Activated CD4-positive, alpha-beta T cell treated with anti-CD3 and anti-CD28 coated beads, Interleukin-10, Interleukin-2, amounts not matched to agents 100 ng/mL and 50 ng/mL, durations not matched to agents 16 hours and 8 hours (primary cell): ENCODE measurements around the gene AGBL4.

Source experiments
- DNase-seq: peaks from one replicate; pipeline ENCODE4 v3.0.0-alpha.2; 2020

Gene AGBL4

GRCh38 chr1:48676376-48676775 lies 1347.4 kb downstream of the AGBL4 start:
- DNase-seq = no peak

GRCh38 chr1:48675251-48675650 lies 1348.5 kb downstream of the AGBL4 start:
- DNase-seq = no peak

GRCh38 chr1:48674641-48675040 lies 1349.1 kb downstream of the AGBL4 start:
- DNase-seq = no peak

DNA sequence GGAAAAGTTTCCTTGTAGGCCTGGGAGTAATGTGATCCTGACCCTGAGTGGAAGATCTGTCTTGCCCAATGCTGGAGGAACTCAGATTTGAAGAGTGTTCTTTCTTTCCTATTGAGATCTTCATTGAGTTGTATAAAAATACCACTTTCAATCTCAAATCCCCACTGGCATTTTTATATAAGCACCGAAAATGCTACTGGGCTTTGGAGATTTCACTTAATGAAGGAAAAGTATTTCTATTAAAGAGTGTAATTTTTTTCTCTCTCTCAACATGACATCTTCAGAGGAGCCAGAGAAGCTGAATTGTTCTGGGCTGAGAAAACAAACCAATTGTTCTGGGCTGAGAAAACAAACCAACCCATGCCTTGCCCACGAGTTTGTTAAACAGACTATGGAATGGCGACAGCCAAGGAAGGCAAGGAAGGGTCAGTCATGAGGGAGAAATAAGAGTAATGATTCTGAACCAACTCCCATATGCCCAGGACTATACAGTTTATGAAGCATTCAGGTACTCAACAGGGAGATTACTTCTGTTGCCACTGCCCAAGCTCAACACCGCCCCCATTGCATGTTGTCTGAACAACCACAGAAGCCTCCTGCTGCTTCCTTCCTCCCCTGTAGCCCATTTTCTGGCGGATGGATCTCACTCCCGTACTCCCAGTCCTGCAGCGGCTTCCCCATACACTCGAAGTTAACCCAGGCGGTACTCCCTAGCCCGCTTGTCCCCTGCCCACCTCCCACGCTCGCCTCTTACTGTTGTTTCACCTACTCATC lies 1350.2 kb downstream of the AGBL4 start:
- no peak for DNase-seq

GRCh38 chr1:48671578-48671977 lies 1352.2 kb downstream of the AGBL4 start:
- no peak for DNase-seq

GRCh38 chr1:48670234-48671020 lies 1353.3 kb downstream of the AGBL4 start:
- DNase-seq = no peak

DNA sequence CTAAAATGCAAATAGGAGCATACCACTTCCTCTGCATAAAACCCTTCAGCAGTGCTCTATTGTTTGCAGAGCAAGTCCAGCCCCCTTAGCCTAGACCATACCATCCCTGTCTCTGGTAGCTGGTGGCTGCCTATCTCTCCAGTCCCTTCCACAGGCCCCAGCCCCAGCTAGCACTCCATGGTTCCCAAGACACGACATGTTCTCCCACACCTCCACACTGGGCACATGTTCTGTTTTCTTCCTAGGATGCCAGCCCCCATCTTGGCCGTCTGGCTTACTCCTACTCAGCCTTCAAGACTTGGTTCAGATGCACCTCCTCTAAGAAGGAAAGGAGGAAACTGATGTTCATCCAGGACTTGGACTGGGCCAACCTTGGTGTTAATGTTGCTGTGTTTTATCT lies 1355.4 kb downstream of the AGBL4 start:
- DNase-seq = no peak

GRCh38 chr1:48667782-48668181 lies 1356.0 kb downstream of the AGBL4 start:
- no peak for DNase-seq

GRCh38 chr1:48665708-48666407 lies 1357.9 kb downstream of the AGBL4 start:
- DNase-seq = no peak

DNA sequence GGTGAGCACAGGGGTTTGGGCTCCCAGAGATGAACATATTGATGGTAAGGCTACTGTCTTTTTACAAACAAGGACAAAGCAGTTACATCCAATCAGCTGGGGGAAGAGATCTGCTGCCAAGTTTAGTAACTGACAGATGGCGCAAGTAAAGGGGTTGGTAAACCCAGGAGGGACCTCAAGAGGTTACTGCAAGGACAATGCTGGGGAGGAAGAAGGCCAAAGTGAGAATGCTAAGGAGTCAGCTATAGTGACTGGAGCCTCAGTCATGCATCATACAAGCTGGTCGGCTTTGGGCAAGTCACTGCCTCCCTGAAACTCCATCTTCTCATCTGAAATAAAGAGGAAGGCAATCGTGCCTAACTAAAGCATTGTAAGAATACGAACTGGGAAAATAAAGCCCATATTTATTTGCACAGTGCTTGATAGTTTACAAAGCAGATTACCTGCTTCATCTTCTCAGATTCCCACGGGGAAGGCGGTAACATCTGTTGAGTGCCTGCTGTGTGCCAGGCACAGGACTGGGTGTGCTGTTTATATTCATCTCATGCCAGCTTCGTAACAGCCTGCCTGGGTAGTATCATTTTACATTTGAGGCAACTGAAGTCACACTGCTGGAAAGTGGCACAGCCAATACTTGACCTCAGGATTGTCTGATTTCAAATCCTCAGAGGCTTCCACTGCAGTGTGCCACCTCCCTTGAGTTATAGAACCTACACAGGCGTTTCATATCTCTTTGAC lies 1361.9 kb downstream of the AGBL4 start:
- no peak for DNase-seq

GRCh38 chr1:48659801-48660200 lies 1364.0 kb downstream of the AGBL4 start:
- DNase-seq = no peak

DNA sequence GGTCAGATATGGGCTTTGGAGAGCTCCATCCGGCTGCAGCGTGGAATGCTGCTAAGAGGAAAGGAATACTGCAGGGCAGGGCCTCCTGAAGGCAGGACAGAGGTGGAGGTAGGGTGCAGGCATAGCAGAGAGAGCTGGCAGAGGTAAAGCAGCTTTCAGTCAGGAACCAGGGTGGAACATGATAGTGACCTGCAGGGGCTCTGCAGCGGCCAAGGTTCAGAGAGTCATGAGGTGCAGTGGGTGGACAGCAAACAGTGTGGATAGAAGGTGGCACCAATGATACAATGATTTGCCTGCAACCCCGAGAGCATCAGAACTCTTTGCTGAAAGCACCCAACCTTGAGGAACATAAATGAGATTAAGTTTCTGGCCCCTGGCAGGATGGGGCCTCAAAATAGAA lies 1366.3 kb downstream of the AGBL4 start:
- DNase-seq = no peak

DNA sequence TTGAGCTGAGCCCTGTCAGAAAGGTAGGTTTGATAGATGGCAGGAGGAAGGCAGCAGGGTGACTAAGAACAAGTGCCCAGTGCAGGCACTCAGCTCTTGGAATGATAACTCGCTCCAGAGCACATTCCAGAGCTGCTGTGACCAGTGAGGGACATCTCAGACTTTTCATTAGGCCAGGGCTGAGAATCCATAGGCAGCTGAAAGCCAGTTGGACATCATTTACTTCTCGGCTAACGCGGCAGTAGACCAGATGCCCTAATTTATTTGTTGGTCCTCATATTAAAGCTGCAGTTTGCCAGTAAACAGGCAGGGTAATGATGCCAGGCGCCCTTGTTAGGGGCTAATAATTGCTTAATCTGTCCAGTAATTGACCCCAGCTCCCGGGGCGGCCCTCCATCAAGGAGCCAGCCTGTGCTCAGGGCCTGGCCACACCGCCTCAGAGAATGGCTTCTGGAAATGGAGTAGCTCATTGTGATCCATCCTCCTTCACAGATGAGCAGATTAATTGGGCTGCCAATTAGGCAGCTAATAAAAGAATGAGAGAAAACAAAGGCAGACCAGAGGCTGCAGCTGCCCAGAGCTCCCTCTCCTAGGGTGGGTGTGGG lies 1369.0 kb downstream of the AGBL4 start:
- DNase-seq = no peak

DNA sequence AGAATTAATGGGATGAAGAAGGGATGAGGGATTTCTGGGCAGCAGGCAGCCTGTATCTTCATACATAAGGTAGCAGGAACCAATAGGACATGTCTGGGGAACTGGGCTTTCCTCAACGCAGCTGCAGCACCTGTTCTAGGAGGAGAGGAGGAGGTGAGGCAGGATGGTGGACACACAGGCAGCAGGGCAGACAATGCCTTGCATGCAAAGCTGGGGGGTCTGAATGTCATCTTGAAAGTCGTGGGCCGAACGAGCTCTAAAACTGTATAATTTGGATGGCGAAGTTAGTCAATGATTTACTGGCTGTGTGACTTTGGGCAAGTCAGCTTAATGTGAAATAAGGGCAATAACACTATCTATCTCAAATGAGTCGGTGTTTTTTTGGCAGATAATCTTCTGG lies 1371.4 kb downstream of the AGBL4 start:
- no peak for DNase-seq

- DNase-seq = no peak
These were observed 1373.9 kb downstream of the AGBL4 start for GRCh38 chr1:48649880-48650279.

DNA sequence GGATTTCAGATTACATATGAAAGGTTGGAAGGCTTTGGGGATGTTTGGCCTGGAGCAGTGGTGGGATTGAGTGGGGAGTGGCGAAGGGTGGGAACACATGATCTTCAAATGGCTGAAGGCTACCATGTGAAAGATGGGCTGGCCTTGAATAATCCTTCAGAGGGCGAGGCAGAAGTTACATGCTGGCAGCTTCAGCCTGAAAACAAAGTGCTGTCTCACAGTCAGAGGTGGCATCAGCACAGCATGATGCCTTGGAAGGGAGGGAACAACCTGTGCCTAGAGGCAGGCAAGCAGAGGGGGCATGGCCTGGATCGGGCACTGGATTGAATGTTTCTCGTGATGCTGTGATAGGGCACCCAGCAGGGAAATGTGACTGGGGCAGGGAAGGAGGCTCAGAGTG lies 1377.9 kb downstream of the AGBL4 start:
- no peak for DNase-seq

DNA sequence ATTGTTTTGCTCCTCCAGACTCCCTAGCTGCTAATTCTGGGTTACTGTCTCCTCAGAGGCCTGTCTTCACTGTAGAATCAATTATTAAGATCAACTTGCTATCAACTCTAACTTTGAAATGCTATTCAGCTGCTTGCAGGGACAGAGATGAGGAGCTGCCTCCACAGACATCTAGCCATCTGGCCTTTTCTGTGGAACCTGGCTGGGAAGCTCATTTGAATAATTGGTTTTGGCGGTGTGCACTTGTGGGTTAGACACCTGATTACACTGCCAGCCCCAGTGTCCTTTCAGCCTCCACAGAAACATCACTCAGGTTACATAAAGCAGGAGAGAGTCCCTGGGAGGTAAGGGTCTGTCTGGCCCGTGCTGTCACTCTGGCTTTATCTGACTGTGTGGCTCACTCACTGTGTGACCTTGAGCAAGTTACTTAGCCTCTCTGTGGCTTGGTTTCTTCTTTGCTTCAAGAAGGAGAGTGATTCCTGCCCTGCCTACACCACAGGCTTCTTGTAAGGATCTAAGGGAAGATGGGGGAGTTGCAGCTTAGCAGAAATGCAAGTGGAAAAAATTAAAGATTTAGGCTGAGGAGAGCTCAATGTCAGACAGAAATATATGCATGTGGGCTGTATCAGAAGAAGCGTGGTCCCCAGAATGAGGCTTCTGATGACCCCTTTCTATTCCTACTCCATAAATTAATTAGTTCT lies 1378.7 kb downstream of the AGBL4 start:
- no peak for DNase-seq

DNA sequence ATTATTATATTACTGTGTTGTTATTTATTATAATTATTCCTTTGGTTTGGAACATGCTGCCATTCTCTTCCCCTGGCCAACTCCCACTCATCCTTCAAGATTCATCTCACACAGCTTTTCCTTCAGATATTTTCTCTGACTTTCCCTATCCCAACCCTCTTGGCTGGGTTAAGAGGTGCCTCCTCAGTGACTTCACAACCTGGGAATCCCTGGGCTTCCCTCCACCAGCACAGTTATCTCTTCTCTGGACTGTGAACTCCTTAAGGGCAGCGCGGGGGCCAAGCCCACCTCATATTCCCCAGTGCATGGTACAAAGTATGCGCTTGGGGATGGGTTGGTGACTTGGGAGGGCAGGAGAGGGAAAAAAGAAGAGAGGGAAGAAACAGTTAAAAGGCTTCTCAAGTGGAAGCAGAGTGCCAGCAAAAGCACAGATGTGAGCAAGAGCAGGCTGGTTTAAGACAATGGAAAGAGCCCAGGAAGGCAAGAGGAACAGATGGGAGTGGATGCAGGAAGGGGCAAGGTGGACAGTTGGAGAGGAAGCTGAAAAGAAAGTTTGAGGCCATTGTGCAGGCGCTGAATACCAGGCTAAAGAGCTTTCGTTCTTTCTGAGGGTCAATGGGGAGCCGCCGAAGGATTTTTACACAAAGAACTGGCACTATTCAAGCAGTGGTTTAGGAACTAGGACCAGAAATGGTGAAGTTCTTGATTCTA lies 1379.4 kb downstream of the AGBL4 start:
- no peak for DNase-seq

- DNase-seq = no peak
These were observed 1380.6 kb downstream of the AGBL4 start for GRCh38 chr1:48643193-48643592.

DNA sequence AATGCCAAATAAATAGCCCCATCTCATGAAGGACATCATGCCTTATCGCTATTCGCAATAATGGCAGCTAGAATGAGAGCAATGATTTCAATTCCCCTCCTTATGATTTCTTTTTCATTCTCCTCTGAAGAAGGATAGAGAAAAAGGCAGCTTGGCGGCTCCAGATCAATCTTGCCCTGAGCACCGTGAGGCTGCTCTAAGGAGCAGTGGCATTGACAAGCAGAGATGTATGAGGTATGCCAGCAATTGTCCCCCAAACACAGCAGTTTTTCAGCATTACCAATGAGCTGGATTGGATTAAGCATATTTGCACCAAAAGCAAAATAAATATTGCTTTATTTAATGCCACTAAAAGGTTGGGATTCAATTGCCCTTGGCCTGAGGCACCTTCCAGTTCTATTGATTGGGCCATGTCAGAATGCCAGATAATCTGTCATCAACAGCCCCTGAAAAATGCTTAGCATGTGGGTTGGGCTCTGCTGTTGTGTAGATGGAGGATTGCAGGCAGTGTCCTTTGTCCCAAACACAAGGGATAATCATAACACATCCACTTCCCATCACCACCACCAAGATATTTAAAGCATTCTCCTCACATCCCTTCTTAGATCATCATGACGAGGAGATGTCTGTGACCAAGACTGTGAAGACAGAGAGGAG lies 1382.8 kb downstream of the AGBL4 start:
- no peak for DNase-seq

DNA sequence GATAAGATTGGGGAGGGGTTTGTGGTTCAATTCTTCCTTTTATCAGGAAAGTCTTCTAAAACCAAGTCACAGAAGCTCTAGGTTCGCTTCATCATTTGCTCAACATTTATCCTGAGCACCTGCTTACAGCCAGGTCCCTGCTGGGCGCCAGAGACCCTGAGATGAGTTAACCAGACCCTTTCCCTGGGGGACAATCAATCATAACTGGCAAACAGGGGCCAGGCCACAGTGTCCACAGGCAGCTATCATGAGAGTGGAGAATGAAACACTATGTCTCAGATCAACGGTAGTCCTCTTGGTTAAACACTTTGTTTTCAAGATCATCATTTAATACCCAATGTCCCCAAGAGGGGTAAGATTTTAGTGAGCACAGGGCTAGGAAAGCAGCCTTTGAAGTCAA lies 1393.9 kb downstream of the AGBL4 start:
- no peak for DNase-seq
